Measurements from ENCODE around the gene TRIP6. TPM values are rescaled to one million over a fixed set of nuclear protein-coding genes. Genes with fewer than 3 reads are reported as not detected.

The TRIP6 gene
- total RNA-seq, 1 donor from 2014 or later: 109 TPM

DNA sequence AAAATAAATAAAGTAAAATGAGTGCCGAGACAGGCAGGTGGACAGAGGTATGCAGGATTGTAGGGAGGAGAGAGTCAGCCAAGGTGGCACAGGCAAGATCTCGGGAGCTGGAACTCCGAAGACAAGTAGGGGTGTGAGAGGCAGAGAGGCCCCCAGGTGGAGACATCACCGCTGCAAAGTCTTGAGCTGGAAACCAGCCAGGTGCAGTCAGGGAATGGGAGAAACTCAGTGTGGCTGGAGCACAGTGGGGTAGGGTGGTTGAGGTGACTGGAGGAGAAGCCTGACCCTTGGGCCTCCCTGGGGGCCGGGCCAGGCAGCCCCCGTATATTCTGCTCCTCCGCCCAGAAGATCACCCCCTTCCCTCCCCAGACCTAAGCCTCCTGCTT, 44.1 kb upstream of the TRIP6 start:
- no peak overlapping the region for H3K4me3 Mint-ChIP-seq
- TF ChIP-seq, protein P1, sequence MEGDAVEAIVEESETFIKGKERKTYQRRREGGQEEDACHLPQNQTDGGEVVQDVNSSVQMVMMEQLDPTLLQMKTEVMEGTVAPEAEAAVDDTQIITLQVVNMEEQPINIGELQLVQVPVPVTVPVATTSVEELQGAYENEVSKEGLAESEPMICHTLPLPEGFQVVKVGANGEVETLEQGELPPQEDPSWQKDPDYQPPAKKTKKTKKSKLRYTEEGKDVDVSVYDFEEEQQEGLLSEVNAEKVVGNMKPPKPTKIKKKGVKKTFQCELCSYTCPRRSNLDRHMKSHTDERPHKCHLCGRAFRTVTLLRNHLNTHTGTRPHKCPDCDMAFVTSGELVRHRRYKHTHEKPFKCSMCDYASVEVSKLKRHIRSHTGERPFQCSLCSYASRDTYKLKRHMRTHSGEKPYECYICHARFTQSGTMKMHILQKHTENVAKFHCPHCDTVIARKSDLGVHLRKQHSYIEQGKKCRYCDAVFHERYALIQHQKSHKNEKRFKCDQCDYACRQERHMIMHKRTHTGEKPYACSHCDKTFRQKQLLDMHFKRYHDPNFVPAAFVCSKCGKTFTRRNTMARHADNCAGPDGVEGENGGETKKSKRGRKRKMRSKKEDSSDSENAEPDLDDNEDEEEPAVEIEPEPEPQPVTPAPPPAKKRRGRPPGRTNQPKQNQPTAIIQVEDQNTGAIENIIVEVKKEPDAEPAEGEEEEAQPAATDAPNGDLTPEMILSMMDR (IDR thresholded peaks at IDR 0.05; ENCODE audit: unreplicated experiment): no peak
- no peak overlapping the region for H3K27ac Mint-ChIP-seq
- H3K9me3 Mint-ChIP-seq: no peaks in the 10 kb centered on the region
- no peak for DNase-seq (ENCODE audit: low spot score in 2 of 2, unreplicated experiment in 2 of 2)
- H3K36me3 Mint-ChIP-seq: peaks cover 20% of the 10 kb centered on the region
- H3K4me1 Mint-ChIP-seq: peaks cover 30% of the 10 kb centered on the region
- H3K27me3 Mint-ChIP-seq (ENCODE audit: low read depth): no peaks in the 10 kb centered on the region

- no peak for DNase-seq (ENCODE audit: low spot score in 2 of 2, unreplicated experiment in 2 of 2)
- Mint-ChIP-seq H3K27ac (peak overlapping the region; percentile 59), H3K4me3 (peak overlapping the region; percentile 31), H3K9me3 (no peaks in the 10 kb centered on the region), H3K36me3 (peaks cover 20% of the 10 kb centered on the region), H3K27me3 (ENCODE audit: low read depth) (no peaks in the 10 kb centered on the region), H3K4me1 (peaks cover 31% of the 10 kb centered on the region)
- TF ChIP-seq, protein P1 (IDR thresholded peaks at IDR 0.05; ENCODE audit: unreplicated experiment): no peak
Observed at GRCh38 chr7:100823534-100823933, 43.7 kb upstream of the TRIP6 start.

- H3K9me3 Mint-ChIP-seq: no peaks in the 10 kb centered on the region
- peak overlapping the region; percentile 66 for H3K27ac Mint-ChIP-seq
- H3K27me3 Mint-ChIP-seq (ENCODE audit: low read depth): no peaks in the 10 kb centered on the region
- H3K36me3 Mint-ChIP-seq: peaks cover 12% of the 10 kb centered on the region
- DNase-seq (ENCODE audit: low spot score in 2 of 2, unreplicated experiment in 2 of 2): no peak
- H3K4me3 Mint-ChIP-seq: peak overlapping the region; percentile 97
- TF ChIP-seq, protein P1 (IDR thresholded peaks at IDR 0.05; ENCODE audit: unreplicated experiment): no peak
- H3K4me1 Mint-ChIP-seq: peaks cover 36% of the 10 kb centered on the region
Observed at GRCh38 chr7:100824499-100825214, 42.5 kb upstream of the TRIP6 start.

GRCh38 chr7:100825215-100825671, 41.9 kb upstream of the TRIP6 start:
- peak overlapping the region; percentile 96 for H3K27ac Mint-ChIP-seq

DNA sequence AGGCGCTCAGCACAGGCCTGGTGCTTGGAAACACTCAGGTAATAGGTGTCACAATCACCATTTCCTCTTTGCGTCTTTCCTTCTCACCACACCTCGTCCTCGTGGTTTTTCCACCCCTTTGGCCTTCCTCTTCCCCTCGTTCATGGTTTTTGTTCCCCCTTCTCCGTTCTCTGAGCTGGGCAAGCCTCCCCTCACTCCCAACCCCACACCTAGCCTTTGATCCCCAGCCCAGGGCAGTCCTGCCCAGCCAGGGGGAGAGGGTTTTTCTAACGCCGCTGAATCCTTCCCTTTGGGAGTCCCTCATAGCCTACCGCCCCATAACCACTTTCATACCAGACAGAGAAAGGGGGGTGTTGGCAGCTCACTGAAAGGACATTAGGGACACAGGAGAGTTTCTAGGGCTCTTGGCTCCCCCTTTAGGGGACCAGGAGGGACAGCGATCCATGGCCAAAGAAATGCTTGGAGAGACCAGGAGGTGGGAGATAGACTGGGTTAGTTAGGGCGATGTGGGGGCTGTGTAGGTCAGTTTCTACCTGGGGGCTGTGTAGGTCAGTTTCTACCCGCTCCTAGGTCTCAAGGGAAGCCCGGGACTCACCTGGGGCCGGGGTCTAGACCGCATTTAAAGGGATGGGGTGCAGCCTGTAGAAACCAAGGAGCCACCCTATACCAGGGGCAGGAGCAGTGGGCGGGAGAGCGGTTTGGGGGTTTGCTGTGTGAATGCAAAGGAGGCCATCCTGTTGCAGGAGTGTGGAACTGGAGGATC, 41.3 kb upstream of the TRIP6 start:
- H3K4me1 Mint-ChIP-seq: peaks cover 36% of the 10 kb centered on the region
- peaks cover 2% of the 10 kb centered on the region for H3K36me3 Mint-ChIP-seq
- no peaks in the 10 kb centered on the region for H3K27me3 Mint-ChIP-seq (ENCODE audit: low read depth)

More at GRCh38 chr7:100825215-100825671, 41.9 kb upstream of the TRIP6 start:
- no peaks in the 10 kb centered on the region for H3K9me3 Mint-ChIP-seq
- H3K4me1 Mint-ChIP-seq: peaks cover 36% of the 10 kb centered on the region
- peak overlapping the region; percentile 97 for H3K4me3 Mint-ChIP-seq
- peaks cover 7% of the 10 kb centered on the region for H3K36me3 Mint-ChIP-seq
- no peak for DNase-seq (ENCODE audit: low spot score in 2 of 2, unreplicated experiment in 2 of 2)
- TF ChIP-seq, protein P1 (IDR thresholded peaks at IDR 0.05; ENCODE audit: unreplicated experiment): no peak
- no peaks in the 10 kb centered on the region for H3K27me3 Mint-ChIP-seq (ENCODE audit: low read depth)

More for the DNA sequence above, 41.3 kb upstream of the TRIP6 start:
- TF ChIP-seq, protein P1 (IDR thresholded peaks at IDR 0.05; ENCODE audit: unreplicated experiment): no peak
- peak overlapping the region; percentile 96 for H3K27ac Mint-ChIP-seq
- H3K9me3 Mint-ChIP-seq: no peaks in the 10 kb centered on the region
- H3K4me3 Mint-ChIP-seq: peak overlapping the region; percentile 97
- DNase-seq (ENCODE audit: low spot score in 2 of 2, unreplicated experiment in 2 of 2): no peak
